GM23338 (cell line): ENCODE results near the gene MCFD2. TPM values are rescaled to one million over a fixed set of nuclear protein-coding genes. Genes with fewer than 3 reads are reported as not detected.

Experiments used
- ATAC-seq: fragments of 200-7000 bp; cut with Tn5 transposase; 3 replicates; pipeline ENCODE4 v1.9.1; 2020
- DNase-seq: peaks from one replicate; pipeline ENCODE4 v3.0.0-alpha.2; 2015; ENCODE audit warnings: low spot score
- H2AFZ ChIP-seq: fragments of 200-600 bp; sonication (generic); 2 replicates; pipeline ENCODE4 v1.8.0; 2016; ENCODE audit warnings: antibody characterized with exemption, mild to moderate bottlenecking, moderate library complexity
- H3F3A ChIP-seq: fragments of 200-600 bp; sonication (generic); replicated peaks from 2 replicates; pipeline ENCODE4 v1.8.0; 2017; ENCODE audit warnings: antibody characterized with exemption, mixed run types, low read depth
- H3K27ac ChIP-seq: fragments of 200-600 bp; sonication (generic); 2 replicates; pipeline ENCODE4 v1.6.1; 2016; ENCODE audit warnings: low read depth
- H3K27me3 ChIP-seq: fragments of 200-600 bp; sonication (generic); 2 replicates; pipeline ENCODE4 v1.8.0; 2016; ENCODE audit warnings: mild to moderate bottlenecking, mixed run types, moderate library complexity; ENCODE audit not compliant: insufficient read depth
- H3K36me3 ChIP-seq: fragments of 200-600 bp; sonication (generic); 2 replicates; pipeline ENCODE4 v1.8.0; 2016; ENCODE audit warnings: mild to moderate bottlenecking; ENCODE audit not compliant: insufficient read depth
- H3K4me1 ChIP-seq: fragments of 200-600 bp; sonication (generic); 2 replicates; pipeline ENCODE4 v1.8.0; 2016; ENCODE audit warnings: mild to moderate bottlenecking, moderate library complexity; ENCODE audit not compliant: insufficient read depth
- H3K4me2 ChIP-seq: fragments of 200-600 bp; sonication (generic); 2 replicates; pipeline ENCODE4 v1.7.1; 2017; ENCODE audit warnings: mixed run types
- H3K4me3 ChIP-seq: fragments of 200-600 bp; sonication (generic); 2 replicates; pipeline ENCODE4 v1.6.1; 2016; ENCODE audit warnings: mixed run types
- H3K79me2 ChIP-seq: fragments of 200-600 bp; sonication (generic); replicated peaks from 2 replicates; pipeline ENCODE4 v1.8.0; 2017; ENCODE audit warnings: mild to moderate bottlenecking; ENCODE audit not compliant: insufficient read depth
- H3K9me2 ChIP-seq: fragments of 200-600 bp; sonication (generic); 2 replicates; pipeline ENCODE4 v1.8.0; 2017; ENCODE audit not compliant: insufficient read depth
- H4K20me1 ChIP-seq: fragments of 200-600 bp; sonication (generic); replicated peaks from 2 replicates; pipeline ENCODE4 v1.8.0; 2017; ENCODE audit warnings: mild to moderate bottlenecking; ENCODE audit not compliant: insufficient read depth
- H3K27ac Mint-ChIP-seq: 2 replicates; pipeline ENCODE4 v1.8.0; 2020; ENCODE audit warnings: inconsistent platforms, mild to moderate bottlenecking, moderate library complexity, mixed read lengths
- H3K27me3 Mint-ChIP-seq: 3 replicates; pipeline ENCODE4 v1.8.0; 2022; ENCODE audit warnings: low read depth, mild to moderate bottlenecking, moderate library complexity, mixed read lengths, inconsistent platforms; ENCODE audit not compliant: insufficient read depth, poor library complexity
- H3K36me3 Mint-ChIP-seq: 3 replicates; pipeline ENCODE4 v1.8.0; 2021; ENCODE audit warnings: low read depth, mild to moderate bottlenecking, inconsistent platforms, moderate library complexity, mixed read lengths
- H3K4me1 Mint-ChIP-seq: 3 replicates; pipeline ENCODE4 v1.8.0; 2020; ENCODE audit warnings: mild to moderate bottlenecking, inconsistent platforms, mixed read lengths
- H3K4me3 Mint-ChIP-seq: 3 replicates; pipeline ENCODE4 v1.8.0; 2021; ENCODE audit warnings: moderate library complexity, mild to moderate bottlenecking, inconsistent platforms, mixed read lengths
- H3K9me3 Mint-ChIP-seq: 3 replicates; pipeline ENCODE4 v1.8.0; 2020; ENCODE audit warnings: moderate library complexity, mild to moderate bottlenecking, inconsistent platforms, mixed read lengths
- CREB1 ChIP-seq: fragments of 250-450 bp; sonication (Bioruptor Pico); IDR thresholded peaks from 2 replicates; pipeline ENCODE4 v1.5.0; 2020; ENCODE audit warnings: low read depth, mild to moderate bottlenecking, moderate library complexity
- EZH2 ChIP-seq: fragments of 200-600 bp; sonication (generic); IDR thresholded peaks from one replicate; pipeline ENCODE4 v1.8.0; 2017; ENCODE audit warnings: antibody characterized with exemption, mild to moderate bottlenecking, low read depth; ENCODE audit not compliant: unreplicated experiment
- JUNB ChIP-seq: IDR thresholded peaks from one replicate; pipeline ENCODE4 v1.6.1; 2016; ENCODE audit warnings: antibody characterized with exemption; ENCODE audit not compliant: unreplicated experiment
- STAT1 ChIP-seq: IDR thresholded peaks from one replicate; pipeline ENCODE4 v1.6.1; 2016; ENCODE audit warnings: antibody characterized with exemption; ENCODE audit not compliant: unreplicated experiment
- ZNF114 ChIP-seq: fragments of 250-450 bp; sonication (Bioruptor Pico); IDR thresholded peaks from 2 replicates; pipeline ENCODE4 v1.5.0; 2020; ENCODE audit warnings: mild to moderate bottlenecking, moderate library complexity
- ZNF331 ChIP-seq: fragments of 250-450 bp; sonication (Bioruptor Pico); IDR thresholded peaks from 2 replicates; pipeline ENCODE4 v1.5.0; 2020; ENCODE audit warnings: low read depth, mild to moderate bottlenecking, moderate library complexity
- polyA plus RNA-seq: library from polyadenylated mRNA; unstranded; fragments of >200 nt; fragmentation: Nextera tagmentation; extraction: Ambion mirVana; gene quantifications from 2 replicates; pipeline ENCODE4 v1.2.1, GENCODE V29; 2016
- total RNA-seq: library from RNA; depleted of rRNA; stranded (reverse); fragments of >200 nt; shearing (Covaris generic); gene quantifications from 2 replicates; pipeline ENCODE4 v1.2.3, GENCODE V29; 2014
- TF ChIP-seq, protein P1 (sequence below): IDR thresholded peaks from one replicate; pipeline ENCODE4 v1.6.1; 2018; ENCODE audit warnings: antibody characterized with exemption; ENCODE audit not compliant: unreplicated experiment
- TF ChIP-seq, protein P2 (sequence below), 2 experiments: fragments of 200-600 bp in 1 of 2; sonication (generic) in 1 of 2; conservative IDR thresholded peaks; 2 replicates each; pipeline versions ENCODE4 v1.5.1 to v1.6.1; 2016 to 2017; ENCODE audit warnings: antibody characterized with exemption in 2 of 2, low read depth in 2 of 2, mild to moderate bottlenecking in 2 of 2, moderate library complexity in 1 of 2
- TF ChIP-seq, protein P3 (sequence below): fragments of 250-450 bp; sonication (Bioruptor Pico); IDR thresholded peaks from 2 replicates; pipeline ENCODE4 v1.5.0; 2020; ENCODE audit warnings: mild to moderate bottlenecking, moderate library complexity

MCFD2 gene
- total and polyA plus RNA-seq, 2 experiments from 2014 or later, result 55.1 to 91.9 TPM

GRCh38 chr2:46942143-46942526 lies 26.5 kb upstream of the MCFD2 start:
- Mint-ChIP-seq H3K9me3 (no peaks in the 10 kb centered on the region), H3K4me3 (peak overlapping the region; percentile 90), H3K27me3 (peaks cover 25% of the 10 kb centered on the region), H3K27ac (peak overlapping the region; percentile 66; the same call in 1 of the 2 replicates), H3K36me3 (no peaks in the 10 kb centered on the region; the same call in 1 of the 3 replicates), H3K4me1 (peaks cover 32% of the 10 kb centered on the region)
- ATAC-seq (peak; percentile 16), DNase-seq (no peak)
- Histone ChIP-seq H3K4me2 (peak overlapping the region; percentile 97), H3K4me1 (peaks cover 18% of the 10 kb centered on the region), H3K27ac (no peak overlapping the region), H3K27me3 (peaks cover 17% of the 10 kb centered on the region), H3K9me2 (no peaks in the 10 kb centered on the region), H3K36me3 (no peaks in the 10 kb centered on the region), H3F3A (0 out of 2 replicates have a peak, but pooled peaks cover 10% of the 10 kb centered on the region), H3K79me2 (peaks cover 33% of the 10 kb centered on the region), H2AFZ (peak overlapping the region; percentile 96), H4K20me1 (no peaks in the 10 kb centered on the region; the same call in 1 of the 2 replicates), H3K4me3 (peak overlapping the region; percentile 86)
- no peak for TF ChIP-seq JUNB

- Mint-ChIP-seq H3K36me3 (no peaks in the 10 kb centered on the region; the same call in 1 of the 3 replicates), H3K4me3 (peak overlapping the region; percentile 83), H3K4me1 (peaks cover 32% of the 10 kb centered on the region), H3K27ac (no peak overlapping the region), H3K27me3 (peaks cover 22% of the 10 kb centered on the region), H3K9me3 (no peaks in the 10 kb centered on the region)
- 0 out of 2 replicates have a peak, but pooled peaks cover 10% of the 10 kb centered on the region for H3F3A ChIP-seq
- peaks cover 18% of the 10 kb centered on the region for H3K4me1 ChIP-seq
- peaks cover 17% of the 10 kb centered on the region for H3K27me3 ChIP-seq
- H4K20me1 ChIP-seq, result no peaks in the 10 kb centered on the region
- H3K36me3 ChIP-seq, result no peaks in the 10 kb centered on the region
- H3K4me3 ChIP-seq, result peak overlapping the region; percentile 69
- no peak for ATAC-seq
- no peaks in the 10 kb centered on the region for H3K9me2 ChIP-seq
- H3K4me2 ChIP-seq, result peak overlapping the region; percentile 79
- peak overlapping the region; percentile 90 for H2AFZ ChIP-seq
- DNase-seq, result no peak
- peaks cover 26% of the 10 kb centered on the region for H3K79me2 ChIP-seq
- H3K27ac ChIP-seq, result no peak overlapping the region
- TF ChIP-seq, protein P1, sequence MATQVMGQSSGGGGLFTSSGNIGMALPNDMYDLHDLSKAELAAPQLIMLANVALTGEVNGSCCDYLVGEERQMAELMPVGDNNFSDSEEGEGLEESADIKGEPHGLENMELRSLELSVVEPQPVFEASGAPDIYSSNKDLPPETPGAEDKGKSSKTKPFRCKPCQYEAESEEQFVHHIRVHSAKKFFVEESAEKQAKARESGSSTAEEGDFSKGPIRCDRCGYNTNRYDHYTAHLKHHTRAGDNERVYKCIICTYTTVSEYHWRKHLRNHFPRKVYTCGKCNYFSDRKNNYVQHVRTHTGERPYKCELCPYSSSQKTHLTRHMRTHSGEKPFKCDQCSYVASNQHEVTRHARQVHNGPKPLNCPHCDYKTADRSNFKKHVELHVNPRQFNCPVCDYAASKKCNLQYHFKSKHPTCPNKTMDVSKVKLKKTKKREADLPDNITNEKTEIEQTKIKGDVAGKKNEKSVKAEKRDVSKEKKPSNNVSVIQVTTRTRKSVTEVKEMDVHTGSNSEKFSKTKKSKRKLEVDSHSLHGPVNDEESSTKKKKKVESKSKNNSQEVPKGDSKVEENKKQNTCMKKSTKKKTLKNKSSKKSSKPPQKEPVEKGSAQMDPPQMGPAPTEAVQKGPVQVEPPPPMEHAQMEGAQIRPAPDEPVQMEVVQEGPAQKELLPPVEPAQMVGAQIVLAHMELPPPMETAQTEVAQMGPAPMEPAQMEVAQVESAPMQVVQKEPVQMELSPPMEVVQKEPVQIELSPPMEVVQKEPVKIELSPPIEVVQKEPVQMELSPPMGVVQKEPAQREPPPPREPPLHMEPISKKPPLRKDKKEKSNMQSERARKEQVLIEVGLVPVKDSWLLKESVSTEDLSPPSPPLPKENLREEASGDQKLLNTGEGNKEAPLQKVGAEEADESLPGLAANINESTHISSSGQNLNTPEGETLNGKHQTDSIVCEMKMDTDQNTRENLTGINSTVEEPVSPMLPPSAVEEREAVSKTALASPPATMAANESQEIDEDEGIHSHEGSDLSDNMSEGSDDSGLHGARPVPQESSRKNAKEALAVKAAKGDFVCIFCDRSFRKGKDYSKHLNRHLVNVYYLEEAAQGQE, result no peak
- TF ChIP-seq, protein P2, sequence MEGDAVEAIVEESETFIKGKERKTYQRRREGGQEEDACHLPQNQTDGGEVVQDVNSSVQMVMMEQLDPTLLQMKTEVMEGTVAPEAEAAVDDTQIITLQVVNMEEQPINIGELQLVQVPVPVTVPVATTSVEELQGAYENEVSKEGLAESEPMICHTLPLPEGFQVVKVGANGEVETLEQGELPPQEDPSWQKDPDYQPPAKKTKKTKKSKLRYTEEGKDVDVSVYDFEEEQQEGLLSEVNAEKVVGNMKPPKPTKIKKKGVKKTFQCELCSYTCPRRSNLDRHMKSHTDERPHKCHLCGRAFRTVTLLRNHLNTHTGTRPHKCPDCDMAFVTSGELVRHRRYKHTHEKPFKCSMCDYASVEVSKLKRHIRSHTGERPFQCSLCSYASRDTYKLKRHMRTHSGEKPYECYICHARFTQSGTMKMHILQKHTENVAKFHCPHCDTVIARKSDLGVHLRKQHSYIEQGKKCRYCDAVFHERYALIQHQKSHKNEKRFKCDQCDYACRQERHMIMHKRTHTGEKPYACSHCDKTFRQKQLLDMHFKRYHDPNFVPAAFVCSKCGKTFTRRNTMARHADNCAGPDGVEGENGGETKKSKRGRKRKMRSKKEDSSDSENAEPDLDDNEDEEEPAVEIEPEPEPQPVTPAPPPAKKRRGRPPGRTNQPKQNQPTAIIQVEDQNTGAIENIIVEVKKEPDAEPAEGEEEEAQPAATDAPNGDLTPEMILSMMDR (conservative IDR thresholded peaks at IDR 0.05; ENCODE audit: low read depth in 2 of 2), result no peak
- TF ChIP-seq, protein P3, sequence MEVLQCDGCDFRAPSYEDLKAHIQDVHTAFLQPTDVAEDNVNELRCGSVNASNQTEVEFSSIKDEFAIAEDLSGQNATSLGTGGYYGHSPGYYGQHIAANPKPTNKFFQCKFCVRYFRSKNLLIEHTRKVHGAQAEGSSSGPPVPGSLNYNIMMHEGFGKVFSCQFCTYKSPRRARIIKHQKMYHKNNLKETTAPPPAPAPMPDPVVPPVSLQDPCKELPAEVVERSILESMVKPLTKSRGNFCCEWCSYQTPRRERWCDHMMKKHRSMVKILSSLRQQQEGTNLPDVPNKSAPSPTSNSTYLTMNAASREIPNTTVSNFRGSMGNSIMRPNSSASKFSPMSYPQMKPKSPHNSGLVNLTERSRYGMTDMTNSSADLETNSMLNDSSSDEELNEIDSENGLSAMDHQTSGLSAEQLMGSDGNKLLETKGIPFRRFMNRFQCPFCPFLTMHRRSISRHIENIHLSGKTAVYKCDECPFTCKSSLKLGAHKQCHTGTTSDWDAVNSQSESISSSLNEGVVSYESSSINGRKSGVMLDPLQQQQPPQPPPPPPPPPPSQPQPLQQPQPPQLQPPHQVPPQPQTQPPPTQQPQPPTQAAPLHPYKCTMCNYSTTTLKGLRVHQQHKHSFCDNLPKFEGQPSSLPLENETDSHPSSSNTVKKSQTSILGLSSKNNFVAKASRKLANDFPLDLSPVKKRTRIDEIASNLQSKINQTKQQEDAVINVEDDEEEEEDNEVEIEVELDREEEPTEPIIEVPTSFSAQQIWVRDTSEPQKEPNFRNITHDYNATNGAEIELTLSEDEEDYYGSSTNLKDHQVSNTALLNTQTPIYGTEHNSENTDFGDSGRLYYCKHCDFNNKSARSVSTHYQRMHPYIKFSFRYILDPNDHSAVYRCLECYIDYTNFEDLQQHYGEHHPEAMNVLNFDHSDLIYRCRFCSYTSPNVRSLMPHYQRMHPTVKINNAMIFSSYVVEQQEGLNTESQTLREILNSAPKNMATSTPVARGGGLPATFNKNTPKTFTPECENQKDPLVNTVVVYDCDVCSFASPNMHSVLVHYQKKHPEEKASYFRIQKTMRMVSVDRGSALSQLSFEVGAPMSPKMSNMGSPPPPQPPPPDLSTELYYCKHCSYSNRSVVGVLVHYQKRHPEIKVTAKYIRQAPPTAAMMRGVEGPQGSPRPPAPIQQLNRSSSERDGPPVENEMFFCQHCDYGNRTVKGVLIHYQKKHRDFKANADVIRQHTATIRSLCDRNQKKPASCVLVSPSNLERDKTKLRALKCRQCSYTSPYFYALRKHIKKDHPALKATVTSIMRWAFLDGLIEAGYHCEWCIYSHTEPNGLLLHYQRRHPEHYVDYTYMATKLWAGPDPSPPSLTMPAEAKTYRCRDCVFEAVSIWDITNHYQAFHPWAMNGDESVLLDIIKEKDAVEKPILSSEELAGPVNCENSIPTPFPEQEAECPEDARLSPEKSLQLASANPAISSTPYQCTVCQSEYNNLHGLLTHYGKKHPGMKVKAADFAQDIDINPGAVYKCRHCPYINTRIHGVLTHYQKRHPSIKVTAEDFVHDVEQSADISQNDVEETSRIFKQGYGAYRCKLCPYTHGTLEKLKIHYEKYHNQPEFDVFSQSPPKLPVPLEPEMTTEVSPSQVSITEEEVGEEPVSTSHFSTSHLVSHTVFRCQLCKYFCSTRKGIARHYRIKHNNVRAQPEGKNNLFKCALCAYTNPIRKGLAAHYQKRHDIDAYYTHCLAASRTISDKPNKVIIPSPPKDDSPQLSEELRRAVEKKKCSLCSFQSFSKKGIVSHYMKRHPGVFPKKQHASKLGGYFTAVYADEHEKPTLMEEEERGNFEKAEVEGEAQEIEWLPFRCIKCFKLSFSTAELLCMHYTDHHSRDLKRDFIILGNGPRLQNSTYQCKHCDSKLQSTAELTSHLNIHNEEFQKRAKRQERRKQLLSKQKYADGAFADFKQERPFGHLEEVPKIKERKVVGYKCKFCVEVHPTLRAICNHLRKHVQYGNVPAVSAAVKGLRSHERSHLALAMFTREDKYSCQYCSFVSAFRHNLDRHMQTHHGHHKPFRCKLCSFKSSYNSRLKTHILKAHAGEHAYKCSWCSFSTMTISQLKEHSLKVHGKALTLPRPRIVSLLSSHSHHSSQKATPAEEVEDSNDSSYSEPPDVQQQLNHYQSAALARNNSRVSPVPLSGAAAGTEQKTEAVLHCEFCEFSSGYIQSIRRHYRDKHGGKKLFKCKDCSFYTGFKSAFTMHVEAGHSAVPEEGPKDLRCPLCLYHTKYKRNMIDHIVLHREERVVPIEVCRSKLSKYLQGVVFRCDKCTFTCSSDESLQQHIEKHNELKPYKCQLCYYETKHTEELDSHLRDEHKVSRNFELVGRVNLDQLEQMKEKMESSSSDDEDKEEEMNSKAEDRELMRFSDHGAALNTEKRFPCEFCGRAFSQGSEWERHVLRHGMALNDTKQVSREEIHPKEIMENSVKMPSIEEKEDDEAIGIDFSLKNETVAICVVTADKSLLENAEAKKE, result no peak
- TF ChIP-seq ZNF114 (no peak), STAT1 (no peak), CREB1 (CRISPR knock-in tag) (no peak), EZH2 (no peak), ZNF331 (CRISPR knock-in tag) (no peak)
Measured at GRCh38 chr2:46939626-46940359, 24.2 kb upstream of the MCFD2 start.
